Measurements from ENCODE around the gene GPN2. TPM values are rescaled to one million over a fixed set of nuclear protein-coding genes. Genes with fewer than 3 reads are reported as not detected.
A peak's percentile ranks its signal among the peaks of the same experiment; 100 is the strongest.

Gene GPN2
- polyA plus RNA-seq = 17.7 and 20.2 TPM in 2 replicates
- 19.0 and 19.4 TPM in 2 replicates for polyA minus RNA-seq

- Histone ChIP-seq H3K27ac (ENCODE audit: low read length) (peak within 1 kb of the TSS; percentile 84), H2AFZ (ENCODE audit: low read depth, low read length) (peak within 1 kb of the TSS; percentile 88)
Measured at GRCh38 chr1:26889551-26890466, at the start of gene GPN2. TSS of gene GPN2 (minus strand) at chr1:26890283. CDS start at chr1:26890096, 187 bp downstream.

DNA sequence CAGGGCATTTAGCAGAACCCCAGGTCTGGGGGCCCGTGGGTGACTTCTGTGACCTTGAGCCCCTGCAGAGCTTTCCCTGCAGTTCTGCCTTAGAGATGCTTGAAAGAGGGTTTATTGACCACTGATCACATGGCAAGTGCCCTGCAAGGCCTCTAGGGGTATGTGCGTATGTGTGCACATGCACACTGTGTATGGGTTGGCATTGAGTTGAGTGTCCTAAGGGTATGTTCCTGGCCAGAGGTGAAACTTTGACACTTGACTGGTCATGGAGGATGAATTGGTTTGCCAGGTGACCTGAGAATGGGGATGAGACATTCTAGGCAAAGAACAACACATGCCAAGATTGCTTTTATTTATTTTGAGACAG lies 48.6 kb upstream of the GPN2 start:
- H3F3A ChIP-seq (ENCODE audit: insufficient read depth, low read length, poor library complexity, severe bottlenecking) = no peaks in the 10 kb centered on the region
- no peak overlapping the region for H3K9ac ChIP-seq (ENCODE audit: low read length)
- H3K9me2 ChIP-seq (ENCODE audit: insufficient read depth, low read length) = no peaks in the 10 kb centered on the region
- no peak overlapping the region for H3K4me3 ChIP-seq (ENCODE audit: low read length)
- H3K36me3 ChIP-seq (ENCODE audit: insufficient read depth, low read length) = no peaks in the 10 kb centered on the region
- TF ChIP-seq CTCF (IDR thresholded peaks at IDR 0.05; ENCODE audit: poor library complexity, severe bottlenecking) (no peak), EZH2 (IDR thresholded peaks at IDR 0.05; ENCODE audit: borderline replicate concordance, insufficient read depth, low read length, poor library complexity, severe bottlenecking) (no peak), SMC3 (conservative IDR thresholded peaks at IDR 0.05; ENCODE audit: poor library complexity) (no peak), RAD21 (conservative IDR thresholded peaks at IDR 0.05) (no peak), MXI1 (conservative IDR thresholded peaks at IDR 0.05; ENCODE audit: poor library complexity, severe bottlenecking) (no peak)
- TF ChIP-seq, protein P1, sequence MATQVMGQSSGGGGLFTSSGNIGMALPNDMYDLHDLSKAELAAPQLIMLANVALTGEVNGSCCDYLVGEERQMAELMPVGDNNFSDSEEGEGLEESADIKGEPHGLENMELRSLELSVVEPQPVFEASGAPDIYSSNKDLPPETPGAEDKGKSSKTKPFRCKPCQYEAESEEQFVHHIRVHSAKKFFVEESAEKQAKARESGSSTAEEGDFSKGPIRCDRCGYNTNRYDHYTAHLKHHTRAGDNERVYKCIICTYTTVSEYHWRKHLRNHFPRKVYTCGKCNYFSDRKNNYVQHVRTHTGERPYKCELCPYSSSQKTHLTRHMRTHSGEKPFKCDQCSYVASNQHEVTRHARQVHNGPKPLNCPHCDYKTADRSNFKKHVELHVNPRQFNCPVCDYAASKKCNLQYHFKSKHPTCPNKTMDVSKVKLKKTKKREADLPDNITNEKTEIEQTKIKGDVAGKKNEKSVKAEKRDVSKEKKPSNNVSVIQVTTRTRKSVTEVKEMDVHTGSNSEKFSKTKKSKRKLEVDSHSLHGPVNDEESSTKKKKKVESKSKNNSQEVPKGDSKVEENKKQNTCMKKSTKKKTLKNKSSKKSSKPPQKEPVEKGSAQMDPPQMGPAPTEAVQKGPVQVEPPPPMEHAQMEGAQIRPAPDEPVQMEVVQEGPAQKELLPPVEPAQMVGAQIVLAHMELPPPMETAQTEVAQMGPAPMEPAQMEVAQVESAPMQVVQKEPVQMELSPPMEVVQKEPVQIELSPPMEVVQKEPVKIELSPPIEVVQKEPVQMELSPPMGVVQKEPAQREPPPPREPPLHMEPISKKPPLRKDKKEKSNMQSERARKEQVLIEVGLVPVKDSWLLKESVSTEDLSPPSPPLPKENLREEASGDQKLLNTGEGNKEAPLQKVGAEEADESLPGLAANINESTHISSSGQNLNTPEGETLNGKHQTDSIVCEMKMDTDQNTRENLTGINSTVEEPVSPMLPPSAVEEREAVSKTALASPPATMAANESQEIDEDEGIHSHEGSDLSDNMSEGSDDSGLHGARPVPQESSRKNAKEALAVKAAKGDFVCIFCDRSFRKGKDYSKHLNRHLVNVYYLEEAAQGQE (IDR thresholded peaks at IDR 0.05; ENCODE audit: borderline replicate concordance) = no peak
- no peak overlapping the region for H3K27ac ChIP-seq (ENCODE audit: low read length)
- no peaks in the 10 kb centered on the region for H4K20me1 ChIP-seq (ENCODE audit: insufficient read depth)
- H3K9me3 ChIP-seq (ENCODE audit: low read length) = no peaks in the 10 kb centered on the region
- no peak overlapping the region for H2AFZ ChIP-seq (ENCODE audit: low read depth, low read length)
- no peak overlapping the region for H3K4me2 ChIP-seq (ENCODE audit: low read length)
- H3K79me2 ChIP-seq (replicated peaks; ENCODE audit: insufficient read depth, low read length) = no peaks in the 10 kb centered on the region
- H3K27me3 ChIP-seq (ENCODE audit: insufficient read depth, low read depth, low read length) = no peaks in the 10 kb centered on the region

More at GRCh38 chr1:26889551-26890466, at the start of gene GPN2:
- no peaks in the 10 kb centered on the region for H3K9me2 ChIP-seq (ENCODE audit: insufficient read depth, low read length)
- H3K27me3 ChIP-seq (ENCODE audit: insufficient read depth, low read depth, low read length) = no peaks in the 10 kb centered on the region
- peak within 1 kb of the TSS; percentile 92 for H3K4me2 ChIP-seq (ENCODE audit: low read length)
- H3K4me3 ChIP-seq (ENCODE audit: low read length) = peak within 1 kb of the TSS; percentile 100
- no peaks in the 10 kb centered on the region for H3K9me3 ChIP-seq (ENCODE audit: low read length)
- no peak for TF ChIP-seq SMC3 (conservative IDR thresholded peaks at IDR 0.05; ENCODE audit: poor library complexity)
- peak; percentile 92 for TF ChIP-seq POLR2AphosphoS5 (IDR thresholded peaks at IDR 0.05)
- TF ChIP-seq MXI1 (conservative IDR thresholded peaks at IDR 0.05; ENCODE audit: poor library complexity, severe bottlenecking) = peak; percentile 68
- no peak for TF ChIP-seq EP300 (conservative IDR thresholded peaks at IDR 0.05; ENCODE audit: poor library complexity, severe bottlenecking)
- TF ChIP-seq, protein P1 (IDR thresholded peaks at IDR 0.05; ENCODE audit: borderline replicate concordance) = peak; percentile 37
- TF ChIP-seq TAF1 (IDR thresholded peaks at IDR 0.05; ENCODE audit: low read depth) = peak; percentile 61
- TF ChIP-seq CTCF (IDR thresholded peaks at IDR 0.05; ENCODE audit: poor library complexity, severe bottlenecking) = no peak
- no peak for TF ChIP-seq EZH2 (IDR thresholded peaks at IDR 0.05; ENCODE audit: borderline replicate concordance, insufficient read depth, low read length, poor library complexity, severe bottlenecking)
- TF ChIP-seq RAD21 (conservative IDR thresholded peaks at IDR 0.05) = no peak
- peaks cover 13% of the 10 kb centered on the region for H3K79me2 ChIP-seq (replicated peaks; ENCODE audit: insufficient read depth, low read length)
- no peaks in the 10 kb centered on the region for H4K20me1 ChIP-seq (ENCODE audit: insufficient read depth)
- no peaks in the 10 kb centered on the region for H3K36me3 ChIP-seq (ENCODE audit: insufficient read depth, low read length)
- H3F3A ChIP-seq (ENCODE audit: insufficient read depth, low read length, poor library complexity, severe bottlenecking) = no peaks in the 10 kb centered on the region
- H3K9ac ChIP-seq (ENCODE audit: low read length) = peak within 1 kb of the TSS; percentile 85
